Heart left ventricle (tissue), 16 donors: Measurements from ENCODE around the gene LETM1. TPM values are rescaled to one million over a fixed set of nuclear protein-coding genes. Genes with fewer than 3 reads are reported as not detected.

Experiments used
- ATAC-seq, 4 donors: fragments of 200-7000 bp; cut with Tn5 transposase; one replicate each; pipeline ENCODE4 v1.9.1; 2020 to 2022; ENCODE audit warnings: moderate library complexity in 4 of 4, mild to moderate bottlenecking in 3 of 4, moderate number of reproducible peaks in 1 of 4
- DNase-seq, 5 donors: peaks; one replicate each; pipeline ENCODE4 v3.0.0-alpha.2; 2020
- H3K27ac ChIP-seq, 12 donors: fragments of 200-600 bp; sonication (generic) in 4 of 12; one replicate each; pipeline versions ENCODE4 v1.5.0 to v1.8.0; 2016 to 2022; ENCODE audit warnings: mild to moderate bottlenecking in 2 of 12
- H3K27me3 ChIP-seq, 9 donors: fragments of 200-600 bp; sonication (generic) in 2 of 9; one replicate each; pipeline versions ENCODE4 v1.5.1 to v1.8.0; 2016 to 2022; ENCODE audit warnings: mild to moderate bottlenecking in 3 of 9
- H3K36me3 ChIP-seq, 9 donors: fragments of 200-600 bp; sonication (generic) in 2 of 9; one replicate each; pipeline versions ENCODE4 v1.5.0 to v1.8.0; 2018 to 2022; ENCODE audit warnings: mild to moderate bottlenecking in 2 of 9
- H3K4me1 ChIP-seq, 12 donors: fragments of 200-600 bp; sonication (generic) in 4 of 12; one replicate each; pipeline versions ENCODE4 v1.5.0 to v1.8.0; 2016 to 2022; ENCODE audit warnings: mild to moderate bottlenecking in 3 of 12
- H3K4me3 ChIP-seq, 12 donors: fragments of 200-600 bp; sonication (generic) in 4 of 12; one replicate each; pipeline versions ENCODE4 v1.5.0 to v1.8.0; 2017 to 2022; ENCODE audit warnings: mild to moderate bottlenecking in 9 of 12, moderate library complexity in 4 of 12
- H3K9me3 ChIP-seq, 12 donors: fragments of 200-600 bp; sonication (generic) in 4 of 12; one replicate each; pipeline versions ENCODE4 v1.5.0 to v1.8.0; 2016 to 2022; ENCODE audit warnings: mild to moderate bottlenecking in 1 of 12
- CTCF ChIP-seq, 12 donors: fragments of 200-600 bp; sonication (generic) in 4 of 12; IDR thresholded peaks; one replicate each; pipeline versions ENCODE4 v1.5.0 to v1.8.0; 2018 to 2022; ENCODE audit warnings: antibody characterized with exemption in 12 of 12, mild to moderate bottlenecking in 5 of 12
- POLR2A ChIP-seq, 2 donors: fragments of 450-650 bp; IDR thresholded peaks; one replicate each; pipeline ENCODE4 v1.6.1; 2017; ENCODE audit warnings: antibody characterized with exemption in 2 of 2, mild to moderate bottlenecking in 2 of 2, moderate library complexity in 2 of 2
- WGBS, 4 donors: extraction: QIAGEN DNeasy Blood & Tissue Kit in 2 of 4; methylation state at CpG; one replicate each; pipeline versions ENCODE4 v1.1.5 to v1.1.7; 2013 to 2018; 5-methylcytosine and 5-hydroxymethylcytosine counted together
- intact Hi-C, 10 donors: fragments of 100-400 bp; cut with DNase I; formaldehyde crosslinking; loops; one replicate each; pipeline versions ENCODE4 v1.11.1 to v1.14.2; 2022
- polyA plus RNA-seq, 2 donors: library from polyadenylated mRNA; stranded (reverse); fragments of 200-250 nt; gene quantifications; one replicate each; pipeline ENCODE4 v1.2.3, GENCODE V29; 2013
- total RNA-seq, 9 donors: library from RNA; depleted of rRNA in 2 of 9; stranded (reverse); fragments of >200 nt in 2 of 9; fragmentation: NEBNext Ultra II Directional in 3 of 9; extraction: Animal tissue kit (Norgen Biotek cat#: 25700) in 3 of 9; gene quantifications; one replicate each; pipeline versions ENCODE4 v1.1.0 to v1.2.4, GENCODE V29; 2016 to 2023
- donor health status: ischemic (EF 13 %, LVEDD 7.1; RV severe dilation, severe dysfunction).
- donor health status: healthy with polysubstance abuse.
- donor health status: DM: no; HTN: yes; CAD: no.
- donor health status: DM: no; HTN: no; CAD: no.
- donor health status: ischemic (EF 25% LVEDD 6.9; RV normal size, moderate dysfunction).
- donor health status: ischemic (EF 25% LVEDD 5.7; RV mildly dilated, moderate dysfunction).
- donor health status: healthy.
- donor health status: DM: yes; HTN: yes; CAD: no.
- donor health status: ischemic (EF 35%, LVEDD 5.7; RV mildly dilated, moderate dysfunction).
- donor health status: nonischemic (EF 11% LVEDD 7.7; RV severe dilation, severe dysfunction).
- donor health status: DM: yes; HTN: yes; CAD: no.
- donor health status: PGD.
- donor health status: ischemic (EF 29% LVEDD 5.4; RV normal size, mild dysfunction).
- donor health status: nonischemic (EF 23%, LVEDD 6.1; RV moderate dilation, normal function).

The LETM1 gene
- total and polyA plus RNA-seq, 11 donors, result 22.1 to 54.7 (median 43.4) TPM

- WGBS, 4 donors, result 39 to 78% (median 49%) methylated on average over 19 to 41 of the region's 41 CpGs
- no peak for DNase-seq
- peak overlapping the region in 11 of 12 donors; percentile 16 to 57 (median 51) for H3K4me3 ChIP-seq
- H3K27ac ChIP-seq, result no peak overlapping the region
- intact Hi-C loops, result no loop called here
- TF ChIP-seq CTCF (IDR thresholded peaks at IDR 0.05) (no peak), POLR2A (IDR thresholded peaks at IDR 0.05) (no peak)
- no peaks in the 10 kb centered on the region for H3K36me3 ChIP-seq
- peaks cover 0 to 42% (median 3%) of the 10 kb centered on the region in 9 donors for H3K27me3 ChIP-seq
- H3K4me1 ChIP-seq, result peaks cover 0 to 25% (median 9%) of the 10 kb centered on the region in 12 donors
- peak in 1 of 4 donors; percentile 24 for ATAC-seq
- H3K9me3 ChIP-seq, result no peaks in the 10 kb centered on the region
These were observed 89.6 kb downstream of the LETM1 start for GRCh38 chr4:1766106-1767060.

- H3K27me3 ChIP-seq, result peaks cover 0 to 42% (median 3%) of the 10 kb centered on the region in 9 donors
- intact Hi-C loops, result no loop called here
- H3K4me1 ChIP-seq, result peaks cover 0 to 28% (median 9%) of the 10 kb centered on the region in 12 donors
- WGBS, 4 donors, result 82 to 86% (median 84%) methylated on average over 9 to 10 of the region's 10 CpGs
- no peak overlapping the region for H3K27ac ChIP-seq
- no peaks in the 10 kb centered on the region for H3K36me3 ChIP-seq
- no peak for ATAC-seq
- no peak for TF ChIP-seq CTCF (IDR thresholded peaks at IDR 0.05)
- no peak for TF ChIP-seq POLR2A (IDR thresholded peaks at IDR 0.05)
- no peak for DNase-seq
- no peaks in the 10 kb centered on the region for H3K9me3 ChIP-seq
- H3K4me3 ChIP-seq, result no peak overlapping the region
These were observed 90.4 kb downstream of the LETM1 start for GRCh38 chr4:1765409-1766072.

- intact Hi-C loops, result loop anchor here in 1 of 10 donors (5.0 kb wide), 1 partner anchor 38 kb away; no protein-coding TSS in a partner anchor
- Histone ChIP-seq H3K9me3 (no peaks in the 10 kb centered on the region), H3K27ac (no peak overlapping the region), H3K36me3 (no peaks in the 10 kb centered on the region), H3K4me3 (no peak overlapping the region), H3K4me1 (peaks cover 0 to 32% (median 9%) of the 10 kb centered on the region in 12 donors), H3K27me3 (peaks cover 0 to 42% (median 3%) of the 10 kb centered on the region in 9 donors)
- no peak for DNase-seq
- no peak for TF ChIP-seq POLR2A (IDR thresholded peaks at IDR 0.05)
- no peak for TF ChIP-seq CTCF (IDR thresholded peaks at IDR 0.05)
- WGBS, 4 donors, result 89 to 97% (median 95%) methylated on average over 9 of the region's 9 CpGs
- ATAC-seq, result no peak
These were observed 91.3 kb downstream of the LETM1 start for GRCh38 chr4:1764670-1765069.
